ENCODE results near the gene PCDH9.
A peak's percentile ranks its signal among the peaks of the same experiment; 100 is the strongest.

The PCDH9 gene

GRCh38 chr13:66501181-66501580, 729.0 kb downstream of the PCDH9 start:
- no peak overlapping the region for H3K4me3 ChIP-seq (ENCODE audit: low read depth, low read length)
- in situ Hi-C loops (cut with HindIII; ENCODE audit: low sequenced_read_pairs) = no loop called here
- no peak for TF ChIP-seq CTCF (IDR thresholded peaks at IDR 0.05; ENCODE audit: low read depth, low read length)
- DNase-seq (ENCODE audit: low read depth, low spot score) = peak; percentile 55

GRCh38 chr13:66492479-66492878, 737.7 kb downstream of the PCDH9 start:
- no peak for DNase-seq (ENCODE audit: low read depth, low spot score)
- in situ Hi-C loops (cut with HindIII; ENCODE audit: low sequenced_read_pairs) = no loop called here

GRCh38 chr13:66491251-66491650, 738.9 kb downstream of the PCDH9 start:
- no peak for DNase-seq (ENCODE audit: low read depth, low spot score)
- H3K4me3 ChIP-seq (ENCODE audit: low read depth, low read length) = no peak overlapping the region
- no peak for TF ChIP-seq CTCF (IDR thresholded peaks at IDR 0.05; ENCODE audit: low read depth, low read length)
- in situ Hi-C loops (cut with HindIII; ENCODE audit: low sequenced_read_pairs) = no loop called here

More at GRCh38 chr13:66492479-66492878, 737.7 kb downstream of the PCDH9 start:
- no peak for TF ChIP-seq CTCF (IDR thresholded peaks at IDR 0.05; ENCODE audit: low read depth, low read length)
- H3K4me3 ChIP-seq (ENCODE audit: low read depth, low read length) = no peak overlapping the region

DNA sequence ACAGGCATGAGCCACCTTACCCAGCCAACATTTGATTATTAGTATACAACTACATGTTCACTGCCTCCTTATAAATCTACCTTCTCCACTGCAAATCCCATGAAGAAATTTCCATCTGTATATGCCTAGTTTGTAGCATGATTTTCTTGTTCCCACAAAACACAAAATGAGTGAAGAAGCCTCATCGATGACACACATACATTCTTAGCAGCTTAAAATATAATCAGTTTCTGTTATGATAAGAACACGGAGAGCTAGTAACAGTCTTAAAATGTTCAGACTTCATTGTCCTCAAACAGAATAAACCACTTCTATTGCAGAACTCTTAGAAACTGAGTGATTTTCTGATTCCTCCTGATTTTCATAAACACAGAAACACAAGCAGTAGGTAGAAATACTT, 740.5 kb downstream of the PCDH9 start:
- no peak for DNase-seq (ENCODE audit: low read depth, low spot score)
- TF ChIP-seq CTCF (IDR thresholded peaks at IDR 0.05; ENCODE audit: low read depth, low read length) = no peak
- in situ Hi-C loops (cut with HindIII; ENCODE audit: low sequenced_read_pairs) = no loop called here
- H3K4me3 ChIP-seq (ENCODE audit: low read depth, low read length) = no peak overlapping the region

DNA sequence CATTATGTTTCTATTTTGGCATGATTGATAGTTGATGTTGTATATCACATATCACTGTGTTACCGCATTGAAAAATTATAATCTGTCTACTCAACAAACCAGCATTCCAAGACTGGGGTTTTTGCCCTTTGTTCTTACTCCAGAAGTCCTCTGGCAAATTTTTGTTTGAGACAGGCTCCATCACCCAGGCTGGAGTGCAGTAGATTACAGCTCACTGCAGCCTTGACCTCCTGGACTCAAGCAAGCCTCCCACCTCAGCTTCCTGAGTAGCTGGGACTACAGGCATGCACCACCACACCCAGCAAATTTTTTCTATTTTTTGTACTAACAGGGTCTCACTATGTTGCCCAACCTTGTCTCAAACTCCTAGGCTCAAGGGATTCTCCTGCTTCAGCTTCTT, 741.0 kb downstream of the PCDH9 start:
- no peak for TF ChIP-seq CTCF (IDR thresholded peaks at IDR 0.05; ENCODE audit: low read depth, low read length)
- DNase-seq (ENCODE audit: low read depth, low spot score) = no peak
- H3K4me3 ChIP-seq (ENCODE audit: low read depth, low read length) = no peak overlapping the region
- in situ Hi-C loops (cut with HindIII; ENCODE audit: low sequenced_read_pairs) = no loop called here

- no peak for TF ChIP-seq CTCF (IDR thresholded peaks at IDR 0.05; ENCODE audit: low read depth, low read length)
- H3K4me3 ChIP-seq (ENCODE audit: low read depth, low read length) = no peak overlapping the region
- in situ Hi-C loops (cut with HindIII; ENCODE audit: low sequenced_read_pairs) = no loop called here
- no peak for DNase-seq (ENCODE audit: low read depth, low spot score)
These were observed 746.4 kb downstream of the PCDH9 start for GRCh38 chr13:66483712-66484111.

GRCh38 chr13:66482836-66483235, 747.3 kb downstream of the PCDH9 start:
- H3K4me3 ChIP-seq (ENCODE audit: low read depth, low read length) = no peak overlapping the region
- in situ Hi-C loops (cut with HindIII; ENCODE audit: low sequenced_read_pairs) = no loop called here
- no peak for DNase-seq (ENCODE audit: low read depth, low spot score)
- TF ChIP-seq CTCF (IDR thresholded peaks at IDR 0.05; ENCODE audit: low read depth, low read length) = no peak

Measured in astrocyte of the spinal cord (primary cell).